ENCODE results near the gene KIF1B.
A peak's percentile ranks its signal among the peaks of the same experiment; 100 is the strongest.
"Not testable (repeated sequence)": the region's sequence is repeated elsewhere in the genome, so short reads cannot be mapped to it uniquely, and the experiment has no call there.

The KIF1B gene

GRCh38 chr1:10361515-10361914 is 151.1 kb downstream of the KIF1B start:
- H3K27ac ChIP-seq, result no peak overlapping the region
- no peak overlapping the region for H3K4me2 ChIP-seq (ENCODE audit: low read length)
- H3K9ac ChIP-seq, result no peak overlapping the region
- no peak overlapping the region for H3K4me3 ChIP-seq (ENCODE audit: low read depth, low read length)
- no peaks in the 10 kb centered on the region for H3K4me1 ChIP-seq
- no peaks in the 10 kb centered on the region for H3K9me3 ChIP-seq (ENCODE audit: control insufficient read depth, low read length)
- no peaks in the 10 kb centered on the region for H3K27me3 ChIP-seq (ENCODE audit: control insufficient read depth, insufficient read depth, low read length)
- no peaks in the 10 kb centered on the region for H3K36me3 ChIP-seq (ENCODE audit: control insufficient read depth, insufficient read depth, low read length)
- H2AFZ ChIP-seq, result no peak overlapping the region
- H3K79me2 ChIP-seq, result no peaks in the 10 kb centered on the region
- TF ChIP-seq, protein P1, sequence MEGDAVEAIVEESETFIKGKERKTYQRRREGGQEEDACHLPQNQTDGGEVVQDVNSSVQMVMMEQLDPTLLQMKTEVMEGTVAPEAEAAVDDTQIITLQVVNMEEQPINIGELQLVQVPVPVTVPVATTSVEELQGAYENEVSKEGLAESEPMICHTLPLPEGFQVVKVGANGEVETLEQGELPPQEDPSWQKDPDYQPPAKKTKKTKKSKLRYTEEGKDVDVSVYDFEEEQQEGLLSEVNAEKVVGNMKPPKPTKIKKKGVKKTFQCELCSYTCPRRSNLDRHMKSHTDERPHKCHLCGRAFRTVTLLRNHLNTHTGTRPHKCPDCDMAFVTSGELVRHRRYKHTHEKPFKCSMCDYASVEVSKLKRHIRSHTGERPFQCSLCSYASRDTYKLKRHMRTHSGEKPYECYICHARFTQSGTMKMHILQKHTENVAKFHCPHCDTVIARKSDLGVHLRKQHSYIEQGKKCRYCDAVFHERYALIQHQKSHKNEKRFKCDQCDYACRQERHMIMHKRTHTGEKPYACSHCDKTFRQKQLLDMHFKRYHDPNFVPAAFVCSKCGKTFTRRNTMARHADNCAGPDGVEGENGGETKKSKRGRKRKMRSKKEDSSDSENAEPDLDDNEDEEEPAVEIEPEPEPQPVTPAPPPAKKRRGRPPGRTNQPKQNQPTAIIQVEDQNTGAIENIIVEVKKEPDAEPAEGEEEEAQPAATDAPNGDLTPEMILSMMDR (IDR thresholded peaks at IDR 0.05), result no peak

GRCh38 chr1:10368194-10368593 is 157.8 kb downstream of the KIF1B start:
- Histone ChIP-seq H3K9ac (no peak overlapping the region), H3K4me2 (ENCODE audit: low read length) (no peak overlapping the region), H3K36me3 (ENCODE audit: control insufficient read depth, insufficient read depth, low read length) (no peaks in the 10 kb centered on the region), H3K9me3 (ENCODE audit: control insufficient read depth, low read length) (no peaks in the 10 kb centered on the region), H3K79me2 (no peaks in the 10 kb centered on the region), H3K27ac (no peak overlapping the region), H3K4me1 (no peaks in the 10 kb centered on the region), H3K27me3 (ENCODE audit: control insufficient read depth, insufficient read depth, low read length) (no peaks in the 10 kb centered on the region), H2AFZ (no peak overlapping the region), H3K4me3 (ENCODE audit: low read depth, low read length) (no peak overlapping the region)
- TF ChIP-seq, protein P1 (IDR thresholded peaks at IDR 0.05), result no peak

DNA sequence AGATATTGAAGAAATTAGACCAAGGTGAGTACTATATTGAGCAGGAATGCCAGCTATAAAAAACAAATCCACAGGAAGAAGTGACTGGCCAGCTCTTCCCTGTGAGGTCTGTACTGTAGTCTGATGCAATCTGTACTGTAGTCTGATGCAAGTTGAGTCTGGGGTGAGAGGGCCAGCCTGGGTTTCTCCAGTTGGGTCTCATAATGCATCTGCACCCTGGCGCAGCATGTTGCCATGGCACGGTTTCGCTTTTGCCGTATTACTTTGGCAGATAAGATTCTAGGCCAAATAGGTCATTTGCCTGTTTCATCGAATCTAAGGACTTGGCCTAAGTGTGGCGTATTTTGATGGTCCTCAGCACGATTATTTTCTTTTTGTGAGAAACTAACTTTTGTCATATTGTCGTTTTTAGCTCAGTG is 164.1 kb downstream of the KIF1B start:
- TF ChIP-seq, protein P1 (IDR thresholded peaks at IDR 0.05), result no peak
- no peaks in the 10 kb centered on the region for H3K36me3 ChIP-seq (ENCODE audit: control insufficient read depth, insufficient read depth, low read length)

GRCh38 chr1:10377365-10378029 is 167.1 kb downstream of the KIF1B start:
- H3K27ac ChIP-seq; H3K27me3 ChIP-seq (ENCODE audit: control insufficient read depth, insufficient read depth, low read length); H3K9me3 ChIP-seq (ENCODE audit: control insufficient read depth, low read length); H3K79me2 ChIP-seq; H3K9ac ChIP-seq; H3K4me3 ChIP-seq (ENCODE audit: low read depth, low read length); H3K4me1 ChIP-seq; H3K4me2 ChIP-seq (ENCODE audit: low read length); H2AFZ ChIP-seq; H3K36me3 ChIP-seq (ENCODE audit: control insufficient read depth, insufficient read depth, low read length): not testable (repeated sequence)
- TF ChIP-seq, protein P1 (IDR thresholded peaks at IDR 0.05), result peak; percentile 54

More for the DNA sequence above, 164.1 kb downstream of the KIF1B start:
- Histone ChIP-seq H2AFZ (no peak overlapping the region), H3K79me2 (no peaks in the 10 kb centered on the region), H3K27ac (no peak overlapping the region), H3K9me3 (ENCODE audit: control insufficient read depth, low read length) (no peaks in the 10 kb centered on the region), H3K4me3 (ENCODE audit: low read depth, low read length) (no peak overlapping the region), H3K9ac (no peak overlapping the region), H3K27me3 (ENCODE audit: control insufficient read depth, insufficient read depth, low read length) (no peaks in the 10 kb centered on the region), H3K4me2 (ENCODE audit: low read length) (no peak overlapping the region), H3K4me1 (no peaks in the 10 kb centered on the region)
